Stimulated activated CD4-positive, alpha-beta T cell treated with anti-CD3 and anti-CD28 coated beads, Interleukin-12 subunit alpha, Interleukin-12 subunit beta, amount 100 ng/mL, for 4 hours (primary cell): ENCODE results near the gene TBC1D2.

ENCODE experiments used
- DNase-seq: peaks from one replicate; pipeline ENCODE4 v3.0.0-alpha.2; 2020

TBC1D2 gene

DNA sequence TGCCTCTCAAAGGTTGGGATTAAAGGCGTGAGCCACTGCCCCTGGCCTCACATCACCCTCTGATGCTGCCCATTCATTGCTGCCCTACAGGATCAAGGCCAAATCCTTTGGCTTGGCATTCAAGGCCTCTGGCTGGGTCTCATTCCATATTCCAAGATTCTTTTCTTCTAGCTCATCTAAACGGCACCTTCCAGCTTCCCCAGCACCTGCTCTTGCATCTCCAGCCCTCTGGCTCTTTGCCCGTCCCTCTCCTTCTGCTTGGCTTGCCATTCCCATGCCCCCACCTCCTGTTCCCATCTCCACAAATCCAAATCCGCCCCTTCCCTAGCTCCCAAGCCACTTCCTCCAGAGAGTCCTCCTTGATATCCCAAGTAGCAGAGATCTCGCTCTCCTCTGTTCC is 96.1 kb downstream of the TBC1D2 start:
- DNase-seq, result no peak

DNA sequence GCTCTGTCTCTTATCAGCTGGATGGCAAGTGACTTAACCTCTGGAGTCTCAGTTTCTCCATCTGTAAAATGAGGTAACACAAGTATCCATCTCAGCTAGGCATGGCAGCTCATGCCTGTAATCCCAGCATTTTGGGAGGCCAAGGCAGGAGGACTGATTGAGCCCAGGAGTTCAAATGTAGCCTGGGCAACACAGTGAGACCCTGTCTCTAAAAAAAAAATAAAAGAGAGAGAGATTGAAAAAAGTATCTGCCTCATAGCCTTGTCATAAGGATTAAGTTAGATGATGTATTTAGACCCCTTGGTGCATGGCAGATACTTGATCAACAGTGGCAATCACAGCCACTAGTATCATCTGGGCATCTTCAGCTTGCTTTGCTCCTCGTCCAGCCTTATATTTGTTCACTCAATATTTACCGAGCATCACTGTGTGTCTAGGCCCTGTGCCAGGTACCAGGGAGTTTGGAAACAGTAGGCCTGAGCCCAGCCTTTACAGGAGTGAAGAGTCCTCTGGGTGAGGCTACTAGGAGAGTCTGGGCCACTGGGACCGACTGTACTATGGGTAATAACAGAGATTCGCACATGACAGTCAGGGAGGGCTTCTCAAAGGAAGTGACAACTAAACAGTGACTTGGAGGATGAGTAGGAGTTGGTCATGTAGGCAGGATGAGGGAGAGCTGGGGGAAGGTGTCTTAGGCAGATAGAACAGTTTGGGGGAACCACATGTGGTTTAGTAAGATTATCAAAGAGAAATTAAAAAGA is 97.2 kb downstream of the TBC1D2 start:
- DNase-seq, result no peak

DNA sequence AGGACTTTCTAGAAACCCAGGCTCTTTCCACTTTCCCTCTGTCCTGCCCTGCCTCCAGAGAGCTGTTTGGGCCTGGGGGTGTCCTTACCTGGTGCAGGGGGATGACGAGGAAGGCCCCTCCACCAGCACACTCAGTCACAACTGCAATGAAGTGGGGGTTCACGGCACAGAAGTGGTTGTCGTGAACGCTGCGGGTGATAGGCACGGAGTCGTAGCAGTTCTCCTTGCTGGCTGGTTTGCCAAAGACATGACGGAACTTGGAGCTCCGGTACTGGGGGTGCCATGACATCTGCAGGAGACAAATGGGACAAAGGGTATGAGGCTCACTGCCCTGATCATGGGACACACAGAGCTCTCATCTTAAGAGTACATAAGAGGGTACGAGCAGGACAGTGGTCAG is 98.1 kb downstream of the TBC1D2 start:
- no peak for DNase-seq

DNA sequence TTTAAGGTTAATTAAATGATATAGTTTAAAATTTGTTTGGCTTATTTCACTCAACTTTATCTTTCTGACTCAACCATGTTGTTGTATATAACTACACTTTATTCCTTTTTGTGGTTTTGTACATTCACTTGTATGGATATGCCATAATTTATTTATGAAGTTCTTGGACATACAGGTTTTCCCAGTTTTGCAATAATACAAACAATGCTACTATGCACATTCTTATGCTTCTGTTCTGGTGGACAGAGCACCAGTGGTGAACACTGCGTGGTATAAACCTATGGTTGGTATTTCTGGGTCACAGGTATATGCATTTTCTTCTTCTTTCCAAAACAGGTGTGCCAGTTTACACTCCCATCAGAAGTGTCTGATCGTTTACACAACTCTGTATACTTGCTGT is 100.8 kb downstream of the TBC1D2 start:
- no peak for DNase-seq

DNA sequence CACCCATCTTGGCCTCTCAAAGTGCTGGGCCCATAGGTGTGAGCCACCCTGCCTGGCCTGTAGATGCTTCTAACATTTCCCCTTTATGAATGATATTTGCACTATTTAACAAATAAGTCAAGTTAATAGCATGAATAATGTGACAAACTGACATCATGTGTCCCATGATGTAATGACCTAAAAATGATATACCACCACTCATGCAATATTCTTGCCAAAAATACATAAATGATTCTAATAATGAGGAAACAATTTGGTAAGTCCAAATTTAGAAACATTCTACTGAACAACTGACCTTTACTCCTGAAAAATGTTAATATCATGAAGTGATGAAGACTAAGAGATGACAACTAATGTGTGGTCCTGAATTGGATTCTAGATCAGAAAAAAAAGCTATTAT is 102.9 kb downstream of the TBC1D2 start:
- no peak for DNase-seq

DNA sequence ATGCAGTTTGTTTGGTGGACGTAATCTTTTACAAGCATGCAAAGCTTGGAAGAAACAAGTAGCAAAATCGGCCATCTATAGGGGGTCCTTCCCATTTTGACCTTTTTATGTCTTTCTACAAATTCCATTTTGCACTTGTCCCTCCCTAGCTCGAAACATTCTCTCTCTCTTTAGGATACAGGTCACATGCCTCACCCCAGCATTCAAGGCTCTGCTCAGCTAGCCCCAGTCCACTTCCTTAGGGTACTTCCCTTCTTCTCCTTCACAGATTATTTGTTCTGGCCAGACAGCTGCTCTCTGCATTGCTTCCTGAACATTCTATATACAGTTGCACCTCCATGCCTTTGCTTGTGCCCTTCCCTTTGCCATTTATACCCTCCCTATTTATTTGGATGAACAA is 104.7 kb downstream of the TBC1D2 start:
- DNase-seq, result no peak

DNA sequence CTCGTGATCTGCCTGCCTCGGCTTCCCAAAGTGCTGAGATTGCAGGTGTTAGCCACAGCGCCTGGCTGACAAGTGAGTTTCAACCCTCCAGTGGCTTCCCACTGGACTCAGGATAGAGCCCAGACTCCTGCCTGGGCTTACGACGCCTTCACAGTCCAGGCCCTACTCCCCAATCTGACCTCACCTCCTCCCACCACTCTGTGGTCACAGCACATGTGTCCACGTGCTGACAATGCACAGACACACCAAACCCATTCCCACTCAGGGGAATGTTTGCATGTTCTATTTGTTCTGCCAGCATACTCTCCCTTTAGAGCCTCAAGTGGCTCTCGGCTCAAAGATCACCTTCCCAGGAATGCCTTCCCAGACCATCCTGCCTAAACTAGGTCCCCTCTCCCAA is 105.3 kb downstream of the TBC1D2 start:
- DNase-seq, result no peak

DNA sequence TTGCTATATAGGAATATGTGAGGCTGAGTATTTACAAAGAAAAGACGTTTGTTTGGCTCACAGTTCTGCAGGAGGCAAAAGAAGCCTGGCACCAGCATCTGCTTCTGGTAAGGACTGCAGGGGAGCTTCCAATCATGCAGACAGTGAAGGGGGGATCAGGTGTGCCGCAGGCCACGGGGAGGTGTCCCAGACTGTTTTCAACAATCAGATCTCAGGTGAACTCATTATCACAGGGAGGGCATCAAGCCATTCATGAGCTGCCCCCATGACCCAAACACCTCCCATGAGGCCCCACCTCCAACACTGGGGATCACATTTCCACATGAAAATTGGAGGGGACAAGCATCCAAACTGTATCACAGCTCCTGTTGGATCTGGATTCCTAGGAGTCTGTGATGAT is 106.0 kb downstream of the TBC1D2 start:
- DNase-seq, result no peak
